ENCODE data around the gene LPIN3. TPM values are rescaled to one million over a fixed set of nuclear protein-coding genes. Genes with fewer than 3 reads are reported as not detected.

Gene LPIN3
- total RNA-seq, 1 experiment from 2014 or later: 3.8 TPM

GRCh38 chr20:41329435-41330342 lies 10.9 kb upstream of the LPIN3 start:
- Histone ChIP-seq H2AK5ac (ENCODE audit: insufficient read length, low read length) (no peak overlapping the region), H3K79me1 (ENCODE audit: insufficient read depth, low read depth, low read length, poor library complexity, severe bottlenecking) (no peaks in the 10 kb centered on the region), H3K18ac (ENCODE audit: insufficient read length, low read depth, low read length) (no peak overlapping the region), H2BK20ac (ENCODE audit: low read depth, low read length, poor library complexity, severe bottlenecking) (no peak overlapping the region), H3T11ph (ENCODE audit: low read length) (no peak overlapping the region), H2AFZ (ENCODE audit: low read length) (no peak overlapping the region), H4K20me1 (ENCODE audit: control insufficient read depth, insufficient read depth, insufficient read length) (no peaks in the 10 kb centered on the region), H2BK12ac (ENCODE audit: insufficient read length, low read depth, low read length) (no peak overlapping the region), H4K91ac (ENCODE audit: insufficient read length, low read depth, low read length) (no peak overlapping the region), H3K4ac (ENCODE audit: low read depth, low read length) (no peak overlapping the region), H3K27me3 (ENCODE audit: insufficient read depth, low read length) (no peaks in the 10 kb centered on the region), H3K4me2 (ENCODE audit: insufficient read depth, insufficient read length, low read length) (no peak overlapping the region), H3K14ac (ENCODE audit: insufficient read depth, low read length) (no peak overlapping the region), H4K5ac (ENCODE audit: insufficient read length, low read depth, low read length) (no peak overlapping the region), H2BK120ac (ENCODE audit: low read depth, low read length, poor library complexity, severe bottlenecking) (no peak overlapping the region), H3K79me2 (ENCODE audit: insufficient read depth, low read length) (no peaks in the 10 kb centered on the region), H3K56ac (ENCODE audit: insufficient read length, low read depth, low read length) (no peak overlapping the region), H2BK15ac (ENCODE audit: low read depth, low read length) (no peak overlapping the region), H3K23ac (ENCODE audit: insufficient read length, low read depth, low read length) (no peak overlapping the region), H3K9me3 (ENCODE audit: control insufficient read depth, low read depth, low read length) (no peaks in the 10 kb centered on the region), H3K4me1 (ENCODE audit: insufficient read depth, low read length) (no peaks in the 10 kb centered on the region), H3K27ac (ENCODE audit: insufficient read length, low read depth, low read length) (no peak overlapping the region), H3K9ac (ENCODE audit: extremely low read depth, insufficient read length, low read length) (no peak overlapping the region), H4K8ac (replicated peaks; ENCODE audit: insufficient read length, low read depth, low read length) (no peak overlapping the region), H3K23me2 (ENCODE audit: insufficient read length, low read depth, low read length, poor library complexity, severe bottlenecking) (no peaks in the 10 kb centered on the region), H2BK5ac (ENCODE audit: insufficient read length, low read length) (no peak overlapping the region)
- Mint-ChIP-seq H3K36me3 (ENCODE audit: insufficient read depth in 1 of 3, low read depth in 3 of 3) (no peaks in the 10 kb centered on the region), H3K27ac (peak overlapping the region in 1 of 3 experiments; percentile 30; a peak in 1 of 7 replicates), H3K4me1 (0 out of 4 replicates have a peak, but pooled peaks cover 0 to 2% of the 10 kb centered on the region in 2 experiments), H3K9me3 (no peaks in the 10 kb centered on the region), H3K27me3 (ENCODE audit: low read depth) (peaks cover 9% of the 10 kb centered on the region), H3K4me3 (no peak overlapping the region)
- no peak for DNase-seq
- no CpG with 5 or more reads among the region's 14 CpGs for WGBS (ENCODE audit: extremely low coverage, insufficient read length, low lambda C conversion rate)
- TF ChIP-seq CTCF (conservative IDR thresholded peaks at IDR 0.05): no peak

All from H9 (cell line).